GM23248 (cell line): ENCODE data around the gene CTSV.
"Not testable (repeated sequence)": the region's sequence is repeated elsewhere in the genome, so short reads cannot be mapped to it uniquely, and the experiment has no call there.

Experiments used
- EZH2 ChIP-seq: fragments of 200-600 bp; sonication (generic); IDR thresholded peaks from 2 replicates; pipeline ENCODE4 v1.6.1; 2018; ENCODE audit warnings: antibody characterized with exemption, mild to moderate bottlenecking; ENCODE audit not compliant: insufficient read depth, poor library complexity, severe bottlenecking
- EZH2phosphoT487 ChIP-seq: fragments of 200-600 bp; sonication (generic); IDR thresholded peaks from 2 replicates; pipeline ENCODE4 v1.6.1; 2018; ENCODE audit warnings: antibody characterized with exemption, moderate library complexity, mild to moderate bottlenecking, low read depth; ENCODE audit not compliant: insufficient read depth

- not testable (repeated sequence) for TF ChIP-seq EZH2, EZH2phosphoT487
Measured at GRCh38 chr9:97055891-97056290, 16.9 kb upstream of the CTSV start.
